ENCODE results near the gene DENND4A.

GRCh38 chr15:65773386-65774111 is 18.5 kb downstream of the DENND4A start:
- TF ChIP-seq SUZ12 (IDR thresholded peaks at IDR 0.05; ENCODE audit: extremely low read depth, insufficient read depth, insufficient read length) (no peak), YY1 (IDR thresholded peaks at IDR 0.05; ENCODE audit: insufficient read depth, insufficient read length) (no peak), ZNF274 (IDR thresholded peaks at IDR 0.05; ENCODE audit: low read depth, low read length) (no peak)
